ENCODE results near the gene HOXB8. TPM values are rescaled to one million over a fixed set of nuclear protein-coding genes. Genes with fewer than 3 reads are reported as not detected.
A peak's percentile ranks its signal among the peaks of the same experiment; 100 is the strongest.

Gene HOXB8
- polyA plus RNA-seq, 6 donors from 2014 or later = not detected

- peak; percentile 2 to 9 for ATAC-seq (ENCODE audit: low read depth in 2 of 2)
- Mint-ChIP-seq H3K27me3 (peaks cover 79 to 97% (median 94%) of the 10 kb centered on the region in 3 donors), H3K36me3 (peaks cover 0 to 7% of the 10 kb centered on the region in 2 donors)
These were observed 23.0 kb downstream of the HOXB8 start for GRCh38 chr17:48592057-48592514.

GRCh38 chr17:48591255-48592056 is 23.6 kb downstream of the HOXB8 start:
- Mint-ChIP-seq H3K36me3 (peaks cover 0 to 5% of the 10 kb centered on the region in 2 donors), H3K27ac (peak overlapping the region in 2 of 6 donors; percentile 3 to 87), H3K4me1 (peaks cover 40 to 53% (median 48%) of the 10 kb centered on the region in 3 donors), H3K9me3 (no peaks in the 10 kb centered on the region), H3K4me3 (peak overlapping the region in 5 of 8 donors; percentile 9 to 82 (median 42)), H3K27me3 (peaks cover 79 to 97% (median 94%) of the 10 kb centered on the region in 3 donors)
- no peak for ATAC-seq (ENCODE audit: low read depth in 2 of 2)
- DNase-seq = no peak

More at GRCh38 chr17:48592057-48592514, 23.0 kb downstream of the HOXB8 start:
- no peak for DNase-seq
- Mint-ChIP-seq H3K4me3 (peak overlapping the region in 5 of 8 donors; percentile 29 to 82 (median 74)), H3K4me1 (peaks cover 45 to 57% (median 52%) of the 10 kb centered on the region in 3 donors), H3K9me3 (no peaks in the 10 kb centered on the region), H3K27ac (no peak overlapping the region)

- peak overlapping the region in 4 of 8 donors; percentile 25 to 82 (median 64) for H3K4me3 Mint-ChIP-seq
- H3K27me3 Mint-ChIP-seq = peaks cover 78 to 97% (median 94%) of the 10 kb centered on the region in 3 donors
- DNase-seq (no peak), ATAC-seq (ENCODE audit: low read depth in 2 of 2) (no peak)
- H3K36me3 Mint-ChIP-seq = no peaks in the 10 kb centered on the region
- no peaks in the 10 kb centered on the region for H3K9me3 Mint-ChIP-seq
- H3K4me1 Mint-ChIP-seq = peaks cover 44 to 53% (median 50%) of the 10 kb centered on the region in 3 donors
- H3K27ac Mint-ChIP-seq = peak overlapping the region in 1 of 6 donors; percentile 87
These were observed 24.4 kb downstream of the HOXB8 start for GRCh38 chr17:48590607-48591161.

GRCh38 chr17:48589831-48590606 is 25.1 kb downstream of the HOXB8 start, which contains the start of gene HOXB3:
HOXB3 (minus strand) TSS chr17:48590241; CDS start chr17:48552474, 37,767 bp downstream.
- ATAC-seq (ENCODE audit: low read depth in 2 of 2) (no peak), DNase-seq (no peak)
- Mint-ChIP-seq H3K4me1 (peaks cover 50 to 56% (median 54%) of the 10 kb centered on the region in 3 donors), H3K4me3 (peak within 1 kb of the TSS; percentile 44 to 89 (median 70)), H3K27me3 (peaks cover 80 to 97% (median 94%) of the 10 kb centered on the region in 3 donors), H3K9me3 (no peaks in the 10 kb centered on the region), H3K27ac (peak within 1 kb of the TSS in 2 of 6 donors; percentile 59 to 87), H3K36me3 (no peaks in the 10 kb centered on the region)

GRCh38 chr17:48589060-48589830 is 25.8 kb downstream of the HOXB8 start:
- DNase-seq (no peak), ATAC-seq (ENCODE audit: low read depth in 2 of 2) (no peak)
- Mint-ChIP-seq H3K36me3 (no peaks in the 10 kb centered on the region), H3K4me3 (peak overlapping the region in 7 of 8 donors; percentile 44 to 89 (median 69)), H3K9me3 (no peaks in the 10 kb centered on the region), H3K4me1 (peaks cover 53 to 61% (median 58%) of the 10 kb centered on the region in 3 donors), H3K27ac (no peak overlapping the region), H3K27me3 (peaks cover 80 to 99% (median 99%) of the 10 kb centered on the region in 3 donors)

- H3K4me3 Mint-ChIP-seq = peak overlapping the region in 3 of 8 donors; percentile 7 to 43 (median 37)
- DNase-seq (no peak), ATAC-seq (ENCODE audit: low read depth in 2 of 2) (no peak)
- H3K36me3 Mint-ChIP-seq = no peaks in the 10 kb centered on the region
- peaks cover 49 to 54% (median 51%) of the 10 kb centered on the region in 3 donors for H3K4me1 Mint-ChIP-seq
- peaks cover 81 to 100% (median 99%) of the 10 kb centered on the region in 3 donors for H3K27me3 Mint-ChIP-seq
- no peaks in the 10 kb centered on the region for H3K9me3 Mint-ChIP-seq
- peak overlapping the region in 1 of 6 donors; percentile 30 for H3K27ac Mint-ChIP-seq
These were observed 26.6 kb downstream of the HOXB8 start for GRCh38 chr17:48588528-48588927.

GRCh38 chr17:48588074-48588415 is 27.0 kb downstream of the HOXB8 start:
- H3K4me1 Mint-ChIP-seq = peaks cover 47 to 55% (median 47%) of the 10 kb centered on the region in 3 donors
- H3K9me3 Mint-ChIP-seq = no peaks in the 10 kb centered on the region
- ATAC-seq (ENCODE audit: low read depth in 2 of 2) (no peak), DNase-seq (no peak)
- peak overlapping the region in 1 of 6 donors; percentile 30 for H3K27ac Mint-ChIP-seq
- H3K36me3 Mint-ChIP-seq = no peaks in the 10 kb centered on the region
- H3K27me3 Mint-ChIP-seq = peaks cover 80 to 100% (median 99%) of the 10 kb centered on the region in 3 donors
- peak overlapping the region in 2 of 8 donors; percentile 10 to 23 for H3K4me3 Mint-ChIP-seq

GRCh38 chr17:48587276-48588073 is 27.6 kb downstream of the HOXB8 start:
- H3K4me1 Mint-ChIP-seq = peaks cover 42 to 55% (median 47%) of the 10 kb centered on the region in 3 donors
- H3K36me3 Mint-ChIP-seq = no peaks in the 10 kb centered on the region
- peak overlapping the region in 5 of 6 donors; percentile 11 to 79 (median 30) for H3K27ac Mint-ChIP-seq
- H3K9me3 Mint-ChIP-seq = no peaks in the 10 kb centered on the region
- peaks cover 79 to 100% (median 99%) of the 10 kb centered on the region in 3 donors for H3K27me3 Mint-ChIP-seq
- peak overlapping the region in 4 of 8 donors; percentile 23 to 70 (median 60) for H3K4me3 Mint-ChIP-seq
- no peak for ATAC-seq (ENCODE audit: low read depth in 2 of 2)
- DNase-seq = no peak

- Mint-ChIP-seq H3K27ac (peak overlapping the region in 4 of 6 donors; percentile 41 to 93 (median 76)), H3K36me3 (no peaks in the 10 kb centered on the region)
- DNase-seq = no peak
These were observed 28.5 kb downstream of the HOXB8 start for GRCh38 chr17:48586355-48587258.

GRCh38 chr17:48584223-48584741 is 30.8 kb downstream of the HOXB8 start:
- peak overlapping the region in 4 of 8 donors; percentile 9 to 91 (median 56) for H3K4me3 Mint-ChIP-seq
- H3K4me1 Mint-ChIP-seq = peaks cover 41 to 60% (median 42%) of the 10 kb centered on the region in 3 donors
- DNase-seq (no peak), ATAC-seq (ENCODE audit: low read depth in 2 of 2) (no peak)
- H3K36me3 Mint-ChIP-seq = no peaks in the 10 kb centered on the region
- peaks cover 0 to 2% (median 0%) of the 10 kb centered on the region in 7 donors for H3K9me3 Mint-ChIP-seq
- H3K27me3 Mint-ChIP-seq = peaks cover 75 to 100% (median 97%) of the 10 kb centered on the region in 3 donors
- no peak overlapping the region for H3K27ac Mint-ChIP-seq

More at GRCh38 chr17:48586355-48587258, 28.5 kb downstream of the HOXB8 start:
- Mint-ChIP-seq H3K27me3 (peaks cover 75 to 100% (median 97%) of the 10 kb centered on the region in 3 donors), H3K9me3 (no peaks in the 10 kb centered on the region), H3K4me3 (peak overlapping the region; percentile 70 to 96 (median 89)), H3K4me1 (peaks cover 36 to 56% (median 41%) of the 10 kb centered on the region in 3 donors)
- no peak for ATAC-seq (ENCODE audit: low read depth in 2 of 2)

Measured in naive B cell (primary cell).